Hematopoietic multipotent progenitor cell treated with erythropoietin and hydrocortisone succinate and interleukin-3 and kit ligand, for 6 days (in vitro differentiated cells): ENCODE data around the gene KPNB1.
A peak's percentile ranks its signal among the peaks of the same experiment; 100 is the strongest.

Source experiments
- DNase-seq: peaks from one replicate; pipeline ENCODE4 v3.0.0-alpha.2; 2015

The KPNB1 gene

DNA sequence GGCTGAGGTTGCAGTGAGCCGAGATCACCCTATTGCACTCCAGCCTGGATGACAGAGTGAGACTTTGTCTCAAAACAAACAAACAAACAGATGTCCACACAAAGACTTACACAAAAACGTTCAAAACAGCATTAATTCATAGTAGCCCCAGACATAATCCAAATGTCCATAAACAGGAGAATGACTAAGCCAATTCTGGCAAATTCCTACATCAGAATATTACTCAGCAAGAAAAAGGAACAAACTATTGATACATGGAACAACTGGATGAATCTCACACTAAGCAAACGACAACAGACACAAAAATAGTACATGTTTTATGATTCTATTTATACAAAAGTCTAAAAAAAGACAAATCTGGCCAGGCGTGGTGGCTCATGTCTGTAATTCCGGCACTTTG is 10.8 kb upstream of the KPNB1 start:
- DNase-seq, result no peak

GRCh38 chr17:47640076-47640475 is 9.6 kb upstream of the KPNB1 start:
- no peak for DNase-seq

- no peak for DNase-seq
These were observed 8.5 kb upstream of the KPNB1 start for GRCh38 chr17:47641202-47641601.

DNA sequence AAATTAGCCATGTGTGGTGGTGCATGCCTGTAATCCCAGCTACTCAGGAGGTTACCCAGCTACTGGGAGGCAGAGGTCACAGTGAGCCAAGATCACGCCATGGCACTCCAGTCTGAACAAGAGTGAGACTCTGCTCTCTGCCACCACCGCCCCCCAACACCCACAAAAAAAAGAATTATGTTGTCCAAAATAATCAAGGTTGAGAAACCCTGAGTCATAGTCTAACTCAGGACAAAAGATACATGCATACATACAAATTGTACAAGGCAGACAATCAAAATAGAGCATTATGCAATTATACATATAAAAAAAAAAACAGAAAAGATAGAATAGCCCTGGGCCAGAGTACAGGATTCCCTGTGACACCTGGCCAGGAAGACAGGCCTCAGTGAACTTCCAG is 6.6 kb upstream of the KPNB1 start:
- no peak for DNase-seq

GRCh38 chr17:47644324-47644723 is 5.4 kb upstream of the KPNB1 start:
- no peak for DNase-seq

DNA sequence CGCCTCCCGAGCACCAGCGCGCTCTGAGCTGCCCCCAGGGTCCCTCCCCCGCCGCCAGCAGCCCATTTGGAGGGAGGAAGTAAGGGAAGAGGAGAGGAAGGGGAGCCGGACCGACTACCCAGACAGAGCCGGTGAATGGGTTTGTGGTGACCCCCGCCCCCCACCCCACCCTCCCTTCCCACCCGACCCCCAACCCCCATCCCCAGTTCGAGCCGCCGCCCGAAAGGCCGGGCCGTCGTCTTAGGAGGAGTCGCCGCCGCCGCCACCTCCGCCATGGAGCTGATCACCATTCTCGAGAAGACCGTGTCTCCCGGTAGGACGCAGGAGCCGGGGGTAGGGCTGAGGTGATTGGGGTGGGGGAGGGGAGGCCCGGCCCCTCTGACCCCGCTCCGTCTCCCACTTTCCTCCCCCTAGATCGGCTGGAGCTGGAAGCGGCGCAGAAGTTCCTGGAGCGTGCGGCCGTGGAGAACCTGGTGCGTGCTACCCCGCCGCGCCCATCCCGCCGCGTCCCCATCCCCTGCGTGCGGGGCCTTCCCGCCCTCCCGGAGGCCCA is 329 bp downstream of the KPNB1 start:
- DNase-seq, result peak; percentile 73

DNA sequence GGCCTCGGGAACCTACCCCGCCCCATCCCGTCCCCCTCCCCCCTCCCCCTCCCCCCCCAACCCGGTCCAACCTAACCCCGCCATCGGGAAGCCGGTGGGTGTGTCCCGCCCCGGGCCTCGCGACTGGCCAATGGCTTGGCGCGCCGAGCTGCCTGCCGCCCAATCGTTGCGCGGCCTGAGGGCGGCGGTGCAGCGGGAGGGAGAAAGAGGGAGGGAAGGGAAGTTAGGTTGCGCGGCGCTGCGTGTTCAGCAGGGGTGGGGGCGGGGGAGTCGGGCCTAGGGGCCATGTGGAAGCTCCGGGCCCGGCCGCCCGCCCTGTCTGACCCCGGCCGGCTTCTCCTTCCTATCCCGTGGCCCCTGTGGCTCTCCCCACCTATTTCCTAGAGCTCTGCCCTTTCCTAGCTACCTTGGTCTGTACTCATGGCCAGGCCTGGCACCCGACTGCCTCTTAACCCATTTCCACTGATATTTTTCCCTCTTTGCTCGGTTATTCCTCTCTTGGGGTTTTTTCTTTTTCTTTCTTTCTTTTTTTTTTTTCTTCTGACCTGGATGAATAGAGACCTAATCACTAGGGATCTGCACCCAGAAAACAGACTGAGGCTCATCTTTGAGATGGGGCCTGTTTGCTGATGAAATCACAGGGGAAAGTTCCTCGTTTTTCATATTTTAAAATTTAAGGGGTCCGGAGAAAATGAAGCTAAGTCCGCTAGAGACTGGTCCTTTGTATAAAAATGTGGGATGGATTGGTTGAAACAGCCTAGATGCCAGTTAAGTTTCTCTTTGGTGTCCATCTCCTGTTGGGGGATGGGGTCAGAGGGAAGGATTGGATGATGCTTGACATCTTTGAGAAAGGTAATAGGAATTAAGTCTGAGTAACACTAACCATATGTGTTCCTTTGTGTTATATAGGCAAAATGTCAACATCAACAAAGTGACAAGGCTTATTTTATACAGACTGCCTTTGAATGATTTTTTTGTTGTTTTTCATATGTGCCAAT is 1.1 kb downstream of the KPNB1 start:
- peak; percentile 98 for DNase-seq

- DNase-seq, result no peak
These were observed 2.0 kb downstream of the KPNB1 start for GRCh38 chr17:47651704-47652103.

DNA sequence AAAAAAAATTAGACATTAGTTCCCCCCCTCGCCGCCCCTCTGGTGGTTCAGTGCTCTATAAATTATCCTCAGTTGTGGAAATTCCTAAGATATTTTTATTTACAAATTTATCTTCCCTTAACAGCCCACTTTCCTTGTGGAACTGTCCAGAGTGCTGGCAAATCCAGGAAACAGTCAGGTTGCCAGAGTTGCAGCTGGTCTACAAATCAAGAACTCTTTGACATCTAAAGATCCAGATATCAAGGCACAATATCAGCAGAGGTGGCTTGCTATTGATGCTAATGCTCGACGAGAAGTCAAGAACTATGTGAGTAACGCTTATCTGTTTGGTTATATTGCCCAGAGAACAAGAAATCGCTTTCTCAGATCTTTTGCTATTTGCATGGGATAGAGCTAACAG is 2.9 kb downstream of the KPNB1 start:
- DNase-seq, result peak; percentile 22

GRCh38 chr17:47653442-47653841 is 3.7 kb downstream of the KPNB1 start:
- no peak for DNase-seq

DNA sequence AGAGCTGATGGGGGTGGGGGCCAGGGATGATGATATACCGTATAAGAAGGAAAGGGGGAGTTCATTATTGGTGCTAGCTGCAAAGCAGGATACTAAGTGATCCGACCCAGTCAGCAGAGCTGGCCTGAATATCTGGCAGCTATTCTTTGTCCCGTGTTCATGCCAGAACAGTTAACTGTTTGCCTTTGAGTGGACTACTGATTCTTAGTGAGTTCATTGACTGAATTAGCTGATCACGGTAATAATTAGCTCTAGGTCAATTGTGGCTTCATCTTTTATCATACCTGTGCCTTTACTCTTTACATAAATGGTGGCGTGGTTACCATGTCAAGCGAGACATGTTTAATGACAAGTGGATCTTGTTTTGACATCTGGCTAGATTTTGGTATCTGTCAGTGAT is 5.3 kb downstream of the KPNB1 start:
- no peak for DNase-seq

GRCh38 chr17:47660064-47660492 is 10.4 kb downstream of the KPNB1 start:
- DNase-seq, result no peak

DNA sequence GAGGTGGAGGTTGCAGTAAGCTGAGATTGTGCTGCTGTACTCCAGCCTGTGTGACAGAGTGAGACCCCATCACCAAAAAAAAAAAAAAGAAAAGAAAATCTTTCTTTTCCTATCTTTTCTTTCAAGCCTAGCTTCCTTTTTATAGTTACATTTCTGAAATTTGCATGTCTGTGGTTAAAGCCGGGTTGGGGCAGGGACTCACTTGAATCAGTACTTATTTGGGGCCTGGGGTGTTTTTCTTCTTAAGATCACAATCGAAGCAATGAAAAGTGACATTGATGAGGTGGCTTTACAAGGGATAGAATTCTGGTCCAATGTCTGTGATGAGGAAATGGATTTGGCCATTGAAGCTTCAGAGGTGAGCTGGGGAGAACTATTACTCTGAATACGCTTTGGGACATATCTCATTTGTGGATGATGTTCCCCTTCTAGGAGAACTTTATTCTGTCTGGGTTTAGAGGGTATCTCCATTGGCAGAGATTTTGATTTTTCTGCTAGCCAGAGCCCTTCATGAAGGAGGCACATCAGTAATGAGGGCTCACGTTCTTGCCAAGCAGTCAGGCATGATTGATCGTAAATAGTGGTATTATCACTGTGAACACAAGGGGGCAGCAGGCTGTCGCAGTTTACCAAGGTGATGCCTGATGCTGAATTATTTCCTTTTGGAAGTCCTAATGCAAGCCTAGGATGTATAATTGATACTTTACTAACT is 14.3 kb downstream of the KPNB1 start:
- DNase-seq, result peak; percentile 79

GRCh38 chr17:47664624-47664941 is 14.9 kb downstream of the KPNB1 start:
- no peak for DNase-seq

- DNase-seq, result peak; percentile 45
These were observed 15.9 kb downstream of the KPNB1 start for GRCh38 chr17:47665655-47666054.

GRCh38 chr17:47669081-47669480 is 19.4 kb downstream of the KPNB1 start:
- no peak for DNase-seq

DNA sequence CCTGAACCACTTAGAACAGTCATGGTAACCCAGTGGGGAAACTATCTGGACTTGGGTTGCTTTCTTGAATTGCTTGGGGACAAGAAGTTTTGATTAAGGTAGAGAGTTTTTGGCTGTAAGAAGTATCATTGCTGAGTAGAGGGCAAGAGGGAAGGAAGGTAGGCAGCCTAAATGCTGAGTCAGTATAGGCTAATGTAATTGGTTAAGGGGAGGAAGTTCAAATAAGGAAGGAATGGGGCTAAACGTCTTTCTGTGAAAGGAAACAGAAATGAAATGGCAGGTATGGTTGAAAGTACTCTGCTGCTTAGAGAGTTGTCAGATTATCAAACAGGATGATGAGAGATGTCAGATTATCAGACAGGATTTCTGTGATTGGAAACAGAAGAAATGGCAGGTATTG is 20.3 kb downstream of the KPNB1 start:
- peak; percentile 48 for DNase-seq

- DNase-seq, result no peak
These were observed 24.8 kb downstream of the KPNB1 start for GRCh38 chr17:47674499-47674898.

- no peak for DNase-seq
These were observed 25.9 kb downstream of the KPNB1 start for GRCh38 chr17:47675380-47676198.

DNA sequence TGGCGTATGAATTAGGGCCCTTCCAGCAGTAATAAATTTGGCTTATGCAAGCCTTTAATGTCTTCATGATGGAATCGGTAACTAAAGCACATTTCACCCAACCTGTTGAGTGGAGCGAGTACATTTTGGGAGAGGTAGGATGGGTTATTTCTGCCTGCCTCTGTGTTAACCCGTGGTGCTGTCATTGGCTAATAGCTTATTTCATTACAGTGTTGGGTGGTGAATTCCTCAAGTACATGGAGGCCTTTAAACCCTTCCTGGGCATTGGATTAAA is 26.4 kb downstream of the KPNB1 start:
- no peak for DNase-seq

DNA sequence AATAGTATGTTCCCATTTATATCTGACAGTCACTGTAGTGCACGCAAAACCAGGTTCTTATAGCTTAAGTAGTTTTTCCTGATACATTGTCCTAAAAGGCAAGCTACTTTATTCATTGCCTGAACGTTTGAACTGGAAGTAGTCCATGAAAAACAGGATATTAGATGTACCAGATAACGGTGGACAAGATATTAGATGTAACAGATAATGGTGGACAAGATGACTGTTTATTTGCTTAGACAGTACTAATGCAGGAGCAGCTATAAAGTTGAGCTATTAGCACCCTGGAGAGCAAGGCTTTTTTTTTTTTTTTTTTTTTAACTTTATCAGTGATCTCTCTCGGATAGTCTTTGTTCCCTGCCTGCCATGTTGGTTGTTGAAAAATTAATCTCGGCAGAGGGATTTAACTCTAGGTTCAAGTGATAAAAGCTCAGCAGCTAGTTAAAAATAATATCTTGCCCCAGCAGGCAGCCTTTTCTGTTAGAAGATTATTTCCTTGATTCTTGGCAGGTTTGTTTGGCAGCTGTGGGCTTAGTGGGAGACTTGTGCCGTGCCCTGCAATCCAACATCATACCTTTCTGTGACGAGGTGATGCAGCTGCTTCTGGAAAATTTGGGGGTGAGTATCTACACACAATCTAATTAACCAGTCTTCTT is 26.9 kb downstream of the KPNB1 start:
- no peak for DNase-seq

DNA sequence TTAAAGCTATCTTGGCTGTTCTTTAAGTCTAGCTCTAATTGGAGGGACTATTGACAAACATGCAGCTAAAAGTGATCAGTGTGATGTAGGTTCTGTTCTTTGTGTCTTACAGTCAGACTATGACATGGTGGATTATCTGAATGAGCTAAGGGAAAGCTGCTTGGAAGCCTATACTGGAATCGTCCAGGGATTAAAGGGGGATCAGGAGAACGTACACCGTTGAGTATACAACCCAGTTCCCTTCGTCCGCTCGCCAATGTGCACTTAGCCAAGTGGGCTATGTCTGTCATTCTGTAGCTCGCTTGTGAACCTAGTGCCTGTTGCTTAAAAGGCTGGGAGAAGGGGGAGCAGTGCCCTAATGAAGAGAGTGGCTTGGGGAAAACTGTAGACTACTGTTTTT is 28.5 kb downstream of the KPNB1 start:
- DNase-seq, result no peak

- DNase-seq, result no peak
These were observed 32.4 kb downstream of the KPNB1 start for GRCh38 chr17:47682138-47682537.
